ENCODE measurements around the gene NUAK1.
"Not testable (repeated sequence)": the region's sequence is repeated elsewhere in the genome, so short reads cannot be mapped to it uniquely, and the experiment has no call there.

The NUAK1 gene

DNA sequence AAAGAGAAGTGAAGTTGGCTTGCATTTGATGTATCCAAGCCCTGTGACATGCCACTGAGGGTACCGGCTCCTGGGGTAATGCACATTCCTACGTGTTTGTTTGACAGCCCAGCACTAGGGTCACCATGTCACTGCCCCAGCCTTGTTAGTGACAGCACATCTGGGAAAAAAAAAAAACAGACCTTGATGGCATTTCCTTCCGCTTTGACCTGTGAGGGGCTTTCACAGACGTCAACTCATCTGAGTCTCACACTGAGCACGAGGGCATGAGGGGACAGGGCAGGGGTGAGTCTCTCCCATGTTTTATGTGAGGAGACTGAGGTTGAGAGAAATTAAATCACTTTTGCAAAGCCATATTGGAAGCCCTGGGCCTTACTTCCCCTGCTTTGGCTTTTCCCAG is 111.5 kb downstream of the NUAK1 start:
- no peak for DNase-seq

DNA sequence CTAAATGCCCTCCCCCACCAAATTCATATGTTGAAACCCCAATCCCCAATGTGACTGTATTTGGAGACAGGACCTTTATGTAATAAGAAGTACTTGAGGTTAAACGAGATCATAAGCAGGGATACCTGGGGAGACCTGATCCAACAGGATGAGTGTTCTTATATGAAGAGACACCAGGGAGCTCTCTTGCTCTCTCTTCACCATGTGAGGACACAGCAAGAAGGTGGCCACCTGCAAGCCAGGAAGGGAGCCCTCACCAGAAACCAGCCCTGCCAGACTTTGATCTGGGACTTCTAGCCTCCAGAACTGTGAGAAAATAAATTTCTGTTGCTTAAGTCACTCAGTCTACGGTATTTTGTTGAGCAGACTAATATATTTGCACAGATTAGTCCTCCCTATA is 113.6 kb downstream of the NUAK1 start:
- no peak for DNase-seq

DNA sequence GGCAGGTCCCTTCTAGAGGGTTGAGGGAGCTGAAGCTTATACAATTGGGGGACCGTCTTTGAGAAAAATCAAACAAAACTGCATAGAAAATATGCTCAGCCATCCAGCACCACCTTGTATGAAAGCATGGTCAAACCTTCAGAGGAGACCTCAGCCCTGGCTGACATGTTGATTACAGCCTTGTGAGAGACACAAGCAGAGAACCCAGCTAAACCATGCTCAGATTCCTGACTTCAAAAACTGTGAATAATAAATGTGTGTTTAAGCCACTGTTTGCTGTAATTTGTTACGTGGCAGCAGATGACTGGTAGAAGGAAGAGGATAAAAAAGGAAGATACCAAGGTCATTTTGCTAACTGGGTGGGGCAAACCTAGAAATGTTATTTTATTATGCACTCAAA is 115.7 kb downstream of the NUAK1 start:
- DNase-seq = no peak

DNA sequence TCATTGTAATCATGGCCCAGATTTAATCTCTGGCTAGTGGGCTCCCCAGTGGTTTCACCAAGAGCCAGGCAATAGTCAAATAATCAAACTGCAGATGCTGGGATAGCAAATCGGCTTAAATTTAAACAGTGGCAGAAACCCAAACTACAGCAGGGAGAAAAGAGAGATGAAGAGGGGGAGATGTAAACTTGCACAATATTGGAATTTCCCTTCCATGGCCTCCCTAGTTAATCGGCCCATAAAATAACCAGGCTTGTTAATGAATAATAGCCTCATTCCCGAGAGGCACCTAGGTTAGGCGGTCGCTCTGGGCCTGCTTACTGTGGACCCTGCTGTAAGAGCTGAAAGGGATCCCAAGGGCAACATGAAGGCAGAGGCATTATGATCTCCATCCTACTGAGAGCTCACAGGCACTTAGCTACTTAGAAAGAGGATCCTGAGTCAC is 116.2 kb downstream of the NUAK1 start:
- no peak for DNase-seq

DNA sequence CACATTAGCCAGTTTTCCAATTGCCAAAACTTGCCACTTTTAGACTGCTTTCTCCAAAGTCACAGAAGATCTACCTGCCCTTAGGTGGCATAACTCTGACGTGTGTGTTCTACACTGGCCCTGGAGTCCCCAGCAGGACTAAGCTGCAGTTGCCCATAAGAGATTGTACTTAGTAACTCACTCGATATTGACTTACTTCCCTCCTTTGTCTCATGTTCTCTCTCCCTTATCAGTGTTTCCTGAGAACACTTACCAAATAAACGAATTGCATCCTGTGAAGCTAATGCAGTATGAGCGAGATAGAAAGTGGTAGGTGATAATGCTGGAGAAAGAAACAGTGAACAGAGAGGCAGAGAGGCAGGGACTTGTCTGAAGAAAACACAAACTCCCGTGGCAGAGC is 117.2 kb downstream of the NUAK1 start:
- DNase-seq = peak; percentile 5

DNA sequence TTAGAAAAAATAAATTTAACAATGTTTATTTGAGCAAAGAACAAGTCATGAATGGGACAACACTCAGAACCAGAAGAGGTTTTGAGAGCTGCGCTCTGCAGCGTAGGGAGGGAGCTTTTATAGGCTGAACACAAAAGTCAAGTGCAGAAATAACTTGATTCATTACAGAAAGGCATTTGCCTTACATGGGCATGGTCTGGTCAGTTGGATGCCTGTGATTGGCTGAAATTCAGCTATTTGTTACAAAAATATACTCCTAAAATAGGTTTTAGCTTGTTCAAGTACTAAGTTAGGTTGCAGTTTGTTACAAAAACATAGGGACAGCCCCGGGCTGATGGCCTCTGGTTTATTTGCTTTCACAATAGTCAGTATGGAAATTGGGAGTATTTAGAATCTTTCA is 118.0 kb downstream of the NUAK1 start:
- no peak for DNase-seq

DNA sequence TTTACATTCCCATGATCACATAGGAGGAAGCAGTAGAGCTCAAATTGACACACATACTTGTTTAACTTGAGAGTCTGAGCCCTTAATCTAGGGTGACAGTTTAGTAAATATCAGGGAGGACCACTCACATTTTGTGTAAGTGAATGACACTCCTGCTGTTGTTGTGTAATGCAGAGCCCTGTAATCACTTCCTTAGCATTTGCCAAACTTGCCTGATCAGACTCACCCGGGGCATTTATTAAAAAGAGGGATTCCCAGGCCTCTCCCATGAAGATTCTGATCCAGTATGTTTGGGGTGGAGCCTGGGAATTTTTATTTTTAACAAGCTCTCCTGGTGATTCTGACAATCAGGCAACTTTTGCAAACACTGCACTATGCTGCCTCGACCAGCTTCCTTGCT is 119.6 kb downstream of the NUAK1 start:
- no peak for DNase-seq

DNA sequence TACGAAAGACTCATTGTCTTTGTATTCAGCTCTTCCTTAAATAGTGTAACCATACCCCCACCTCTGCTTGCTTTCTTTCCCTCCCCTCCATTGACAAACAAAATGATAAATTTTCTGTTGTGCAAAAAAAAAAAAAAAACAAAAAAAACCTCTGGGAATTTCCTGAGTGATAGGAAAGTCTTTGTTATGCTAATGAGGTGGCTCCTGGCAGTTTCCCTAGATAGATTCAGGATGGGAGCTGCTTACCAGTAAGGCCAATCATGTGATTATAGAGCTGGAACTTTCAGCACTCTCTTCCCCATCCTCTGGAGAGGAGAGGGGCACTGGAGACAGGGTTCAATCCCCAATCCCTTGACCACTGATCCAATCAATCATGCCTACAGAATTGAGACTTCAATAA is 120.5 kb downstream of the NUAK1 start:
- DNase-seq = no peak

DNA sequence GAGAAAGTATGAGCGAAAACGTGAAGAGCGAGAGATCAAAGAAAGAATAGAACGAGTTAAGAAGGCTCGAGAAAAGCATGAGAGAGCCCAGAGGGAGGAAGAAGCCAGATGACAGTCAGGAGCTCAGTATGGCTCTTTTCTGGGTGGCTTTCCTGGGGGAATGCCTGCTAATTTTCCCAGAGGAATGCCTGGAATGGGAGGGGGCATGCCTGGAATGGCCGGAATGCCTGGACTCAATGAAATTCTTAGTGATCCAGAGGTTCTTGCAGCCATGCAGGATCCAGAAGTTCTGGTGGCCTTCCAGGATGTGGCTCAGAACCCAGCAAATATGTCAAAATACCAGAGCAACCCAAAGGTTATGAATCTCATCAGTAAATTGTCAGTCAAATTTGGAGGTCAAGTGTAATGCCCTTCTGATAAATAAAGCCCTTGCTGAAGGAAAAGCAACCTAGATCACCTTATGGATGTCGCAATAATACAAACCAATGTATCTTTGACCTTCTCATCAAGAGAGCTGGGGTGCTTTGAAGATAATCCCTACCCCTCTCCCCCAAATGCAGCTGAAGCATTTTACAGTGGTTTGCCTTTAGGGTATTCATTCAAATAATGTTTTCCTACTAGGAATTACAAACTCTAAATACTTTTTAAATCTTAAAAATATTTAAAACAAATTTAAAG is 122.0 kb downstream of the NUAK1 start:
- DNase-seq = not testable (repeated sequence)

DNA sequence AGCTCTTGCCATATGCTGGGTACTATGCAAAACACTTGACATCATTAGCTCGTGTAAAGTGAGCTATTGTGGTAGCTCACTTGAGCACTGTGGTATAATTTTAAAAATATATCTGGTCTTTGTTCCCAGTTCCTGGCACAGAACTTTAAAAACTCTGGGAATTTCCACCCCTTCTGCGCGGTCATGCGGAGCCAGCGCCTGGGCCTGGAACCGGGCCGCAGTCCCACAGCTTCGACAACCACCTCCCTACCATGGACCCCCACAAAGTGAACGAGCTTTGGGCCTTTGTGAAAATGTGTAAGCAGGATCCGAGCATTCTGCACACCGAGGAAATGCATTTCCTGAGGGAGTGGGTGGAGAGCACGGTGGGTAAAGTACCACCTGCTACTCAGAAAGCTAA is 123.1 kb downstream of the NUAK1 start:
- no peak for DNase-seq

DNA sequence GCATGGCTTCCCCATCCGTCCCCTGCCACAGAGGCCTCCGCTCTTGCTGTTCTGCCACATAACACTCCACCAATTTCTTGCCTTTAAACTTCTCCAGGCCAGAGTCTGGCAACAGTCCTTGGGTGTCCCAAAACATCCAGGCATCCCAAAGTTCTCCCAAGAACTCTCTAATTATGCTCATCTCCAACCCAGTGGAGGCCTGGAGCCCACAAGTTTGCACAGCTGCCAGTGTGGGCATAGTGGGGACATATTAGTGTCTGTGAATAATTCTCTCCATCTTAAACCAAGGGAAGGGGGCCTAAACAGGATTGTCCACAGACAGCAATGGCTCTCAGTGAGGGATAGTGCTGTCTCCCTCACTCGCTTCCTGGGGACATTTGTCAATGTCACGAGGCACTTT is 124.8 kb downstream of the NUAK1 start:
- DNase-seq = no peak
